ENCODE results near the gene TRIM33.

- TF ChIP-seq EZH2 (optimal IDR thresholded peaks at IDR 0.05; ENCODE audit: low read depth, low read length) (no peak), CTCF (IDR thresholded peaks at IDR 0.05; ENCODE audit: low read length) (no peak)
These were observed 120.6 kb downstream of the TRIM33 start for GRCh38 chr1:114390361-114390760.

All from MM.1S (cell line).